Measurements from ENCODE around the gene PRRG3. TPM values are rescaled to one million over a fixed set of nuclear protein-coding genes. Genes with fewer than 3 reads are reported as not detected.

Gene PRRG3
- total and polyA plus RNA-seq, 2 donors (not counting 3 experiments of a cell fraction or from before 2014, with no cell fraction given) = not detected

GRCh38 chrX:151743651-151744470 is 48.6 kb downstream of the PRRG3 start:
- H3K27me3 ChIP-seq (ENCODE audit: control insufficient read depth in 2 of 2, insufficient read depth in 2 of 2, low read length in 2 of 2) = no peaks in the 10 kb centered on the region
- no peaks in the 10 kb centered on the region for H3K4me1 ChIP-seq (ENCODE audit: control insufficient read depth, extremely low read depth, insufficient read depth, low read length)
- no peak overlapping the region for H3K27ac ChIP-seq (ENCODE audit: insufficient read depth, low read depth, low read length)
- FAIRE-seq (no peak), DNase-seq (ENCODE audit: low read depth, low spot score) (no peak)
- dilution Hi-C loops (cut with MboI; ENCODE audit: extremely low pct_ligation_motif_present, low sequenced_read_pairs) (no loop called here), intact Hi-C loops (cut with micrococcal nuclease) (no loop called here)
- H3K9me3 ChIP-seq (replicated peaks; ENCODE audit: control insufficient read depth, insufficient read depth, low read length) = no peaks in the 10 kb centered on the region
- no peak for TF ChIP-seq POLR2A (IDR thresholded peaks at IDR 0.05; ENCODE audit: low read depth, low read length)
- TF ChIP-seq GATA2 (IDR thresholded peaks at IDR 0.05; ENCODE audit: insufficient read depth, insufficient read length, low read depth, low read length) = no peak
- TF ChIP-seq CTCF (IDR thresholded peaks at IDR 0.05; ENCODE audit: extremely low read depth in 1 of 2, insufficient read depth in 1 of 2, low read depth in 1 of 2, low read length in 2 of 2) = no peak
- TF ChIP-seq JUN (IDR thresholded peaks at IDR 0.05; ENCODE audit: borderline replicate concordance, insufficient read depth, insufficient read length, low read depth) = no peak
- no peak overlapping the region for H2AFZ ChIP-seq (ENCODE audit: low read depth, low read length)
- no peak overlapping the region for H3K4me2 ChIP-seq (ENCODE audit: insufficient read depth, low read length)
- no TSS peak for BruUV-seq (replicated peaks)
- H3K36me3 ChIP-seq (ENCODE audit: control insufficient read depth in 2 of 2, extremely low read depth in 1 of 2, insufficient read depth in 2 of 2, low read length in 2 of 2) = no peaks in the 10 kb centered on the region
- H3K79me2 ChIP-seq (ENCODE audit: control insufficient read depth, insufficient read depth, low read length) = no peaks in the 10 kb centered on the region
- no peak overlapping the region for H3K9ac ChIP-seq (replicated peaks; ENCODE audit: extremely low read depth, insufficient read depth, low read length)
- H3K9me1 ChIP-seq (replicated peaks; ENCODE audit: control insufficient read depth, extremely low read depth, insufficient read depth, low read length) = no peaks in the 10 kb centered on the region
- no peak overlapping the region for H3K4me3 ChIP-seq (replicated peaks in 1 of 3; ENCODE audit: insufficient read depth in 1 of 3, low read depth in 1 of 3, low read length in 3 of 3)
- no peaks in the 10 kb centered on the region for H4K20me1 ChIP-seq (replicated peaks; ENCODE audit: control insufficient read depth, extremely low read depth, insufficient read depth, low read length)
- CTCF ChIA-PET = interaction anchor here (1.0 kb wide), 1 partner anchor 592 kb away, joined by 4 read pairs; no protein-coding TSS in a partner anchor
- POLR2A ChIA-PET = no interaction called here

GRCh38 chrX:151745651-151746050 is 50.4 kb downstream of the PRRG3 start:
- Histone ChIP-seq H3K4me1 (ENCODE audit: control insufficient read depth, extremely low read depth, insufficient read depth, low read length) (no peaks in the 10 kb centered on the region), H2AFZ (ENCODE audit: low read depth, low read length) (no peak overlapping the region), H3K9me1 (replicated peaks; ENCODE audit: control insufficient read depth, extremely low read depth, insufficient read depth, low read length) (no peaks in the 10 kb centered on the region), H3K27me3 (ENCODE audit: control insufficient read depth in 2 of 2, insufficient read depth in 2 of 2, low read length in 2 of 2) (no peaks in the 10 kb centered on the region), H3K4me2 (ENCODE audit: insufficient read depth, low read length) (no peak overlapping the region), H3K4me3 (replicated peaks in 1 of 3; ENCODE audit: insufficient read depth in 1 of 3, low read depth in 1 of 3, low read length in 3 of 3) (no peak overlapping the region), H3K9me3 (replicated peaks; ENCODE audit: control insufficient read depth, insufficient read depth, low read length) (no peaks in the 10 kb centered on the region), H3K79me2 (ENCODE audit: control insufficient read depth, insufficient read depth, low read length) (no peaks in the 10 kb centered on the region), H4K20me1 (replicated peaks; ENCODE audit: control insufficient read depth, extremely low read depth, insufficient read depth, low read length) (no peaks in the 10 kb centered on the region), H3K27ac (ENCODE audit: insufficient read depth, low read depth, low read length) (no peak overlapping the region), H3K36me3 (ENCODE audit: control insufficient read depth in 2 of 2, extremely low read depth in 1 of 2, insufficient read depth in 2 of 2, low read length in 2 of 2) (no peaks in the 10 kb centered on the region), H3K9ac (replicated peaks; ENCODE audit: extremely low read depth, insufficient read depth, low read length) (no peak overlapping the region)
- DNase-seq (ENCODE audit: low read depth, low spot score) = no peak
- TF ChIP-seq POLR2A (IDR thresholded peaks at IDR 0.05; ENCODE audit: low read depth, low read length) = no peak
- no peak for TF ChIP-seq CTCF (IDR thresholded peaks at IDR 0.05; ENCODE audit: extremely low read depth in 1 of 2, insufficient read depth in 1 of 2, low read depth in 1 of 2, low read length in 2 of 2)
- TF ChIP-seq FOS (IDR thresholded peaks at IDR 0.05; ENCODE audit: borderline replicate concordance, insufficient read depth, low read length) = no peak
- TF ChIP-seq MAX (IDR thresholded peaks at IDR 0.05; ENCODE audit: insufficient read depth, insufficient read length) = no peak
- no peak for TF ChIP-seq GATA2 (IDR thresholded peaks at IDR 0.05; ENCODE audit: insufficient read depth, insufficient read length, low read depth, low read length)
- TF ChIP-seq EZH2 (IDR thresholded peaks at IDR 0.05; ENCODE audit: borderline replicate concordance, low read depth, low read length, severe bottlenecking) = no peak
- TF ChIP-seq MYC (IDR thresholded peaks at IDR 0.05; ENCODE audit: low read depth, low read length) = no peak
- TF ChIP-seq JUN (IDR thresholded peaks at IDR 0.05; ENCODE audit: borderline replicate concordance, insufficient read depth, insufficient read length, low read depth) = no peak
- no peak for TF ChIP-seq POLR2AphosphoS5 (IDR thresholded peaks at IDR 0.05; ENCODE audit: insufficient read depth, low read depth, low read length)
- ChIA-PET POLR2A (no interaction called here), CTCF (no interaction called here)
- no peak for FAIRE-seq
- intact Hi-C loops (cut with micrococcal nuclease) = no loop called here
- dilution Hi-C loops (cut with MboI; ENCODE audit: extremely low pct_ligation_motif_present, low sequenced_read_pairs) = no loop called here
- no TSS peak for BruUV-seq (replicated peaks)
